ENCODE data around the gene ATP5ME.

ATP5ME gene

DNA sequence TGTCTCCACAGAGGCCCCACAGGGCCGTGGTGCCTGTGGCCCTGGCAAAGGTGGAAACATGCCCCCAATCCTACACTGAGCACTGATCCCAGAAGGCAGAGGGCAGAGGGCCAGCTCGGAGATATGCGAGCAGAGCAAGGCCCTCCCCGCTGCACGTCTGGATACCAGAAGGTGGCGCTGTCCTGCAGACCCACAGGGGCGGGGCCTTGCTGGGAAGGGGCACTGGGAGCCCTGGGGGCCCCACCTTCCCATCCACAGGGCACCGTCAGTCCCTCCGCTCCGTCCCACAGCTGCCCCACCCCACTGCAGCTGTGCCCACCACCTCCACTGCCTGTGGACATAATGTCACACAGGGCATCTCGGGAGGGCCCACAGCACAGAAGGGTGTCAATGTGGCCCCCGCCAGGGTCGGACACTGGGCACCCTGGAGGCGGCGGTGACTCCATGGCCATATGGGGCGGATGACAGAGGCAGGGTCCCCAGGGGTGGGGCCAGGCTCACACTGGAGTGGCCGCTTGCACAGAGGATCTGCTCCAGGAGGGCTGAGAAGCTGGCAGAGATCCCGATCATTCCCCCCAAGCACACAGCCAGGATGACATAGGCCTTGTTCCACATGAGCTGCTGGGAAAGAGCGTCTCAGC is 10.0 kb upstream of the ATP5ME start:
- TF ChIP-seq, protein P1, sequence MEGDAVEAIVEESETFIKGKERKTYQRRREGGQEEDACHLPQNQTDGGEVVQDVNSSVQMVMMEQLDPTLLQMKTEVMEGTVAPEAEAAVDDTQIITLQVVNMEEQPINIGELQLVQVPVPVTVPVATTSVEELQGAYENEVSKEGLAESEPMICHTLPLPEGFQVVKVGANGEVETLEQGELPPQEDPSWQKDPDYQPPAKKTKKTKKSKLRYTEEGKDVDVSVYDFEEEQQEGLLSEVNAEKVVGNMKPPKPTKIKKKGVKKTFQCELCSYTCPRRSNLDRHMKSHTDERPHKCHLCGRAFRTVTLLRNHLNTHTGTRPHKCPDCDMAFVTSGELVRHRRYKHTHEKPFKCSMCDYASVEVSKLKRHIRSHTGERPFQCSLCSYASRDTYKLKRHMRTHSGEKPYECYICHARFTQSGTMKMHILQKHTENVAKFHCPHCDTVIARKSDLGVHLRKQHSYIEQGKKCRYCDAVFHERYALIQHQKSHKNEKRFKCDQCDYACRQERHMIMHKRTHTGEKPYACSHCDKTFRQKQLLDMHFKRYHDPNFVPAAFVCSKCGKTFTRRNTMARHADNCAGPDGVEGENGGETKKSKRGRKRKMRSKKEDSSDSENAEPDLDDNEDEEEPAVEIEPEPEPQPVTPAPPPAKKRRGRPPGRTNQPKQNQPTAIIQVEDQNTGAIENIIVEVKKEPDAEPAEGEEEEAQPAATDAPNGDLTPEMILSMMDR (IDR thresholded peaks at IDR 0.05) = peak; percentile 72

DNA sequence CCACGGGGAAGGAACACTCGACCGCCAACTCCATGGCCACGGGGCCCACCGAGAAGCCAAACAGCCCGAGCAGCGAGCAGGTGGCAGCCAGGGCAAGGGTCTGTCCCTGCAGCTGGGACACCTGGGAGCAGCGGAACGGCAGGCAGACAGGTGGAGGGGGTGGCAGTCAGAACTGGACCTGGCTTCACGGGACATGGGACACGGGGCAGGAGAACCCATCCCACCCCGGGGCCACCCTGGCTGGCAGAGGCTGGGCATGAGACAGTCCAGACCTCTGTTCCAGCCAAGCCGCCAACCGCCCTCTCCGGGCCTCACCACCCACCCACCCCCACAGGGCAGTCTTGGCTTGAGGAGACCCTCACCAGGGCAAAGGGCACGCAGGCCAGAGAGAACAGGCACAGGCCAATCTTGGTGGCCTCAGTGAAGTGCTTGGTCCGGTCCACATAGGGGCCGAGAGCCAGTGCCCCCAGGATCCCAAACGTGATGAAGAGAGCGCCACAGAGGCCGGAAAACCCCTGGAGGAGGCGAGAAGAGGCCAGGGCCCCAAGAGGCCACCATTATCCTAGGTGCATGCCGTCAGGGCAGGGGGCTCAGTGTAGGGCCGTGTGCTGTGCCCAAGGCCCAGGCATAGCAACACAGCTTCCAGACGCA is 9.3 kb upstream of the ATP5ME start:
- TF ChIP-seq, protein P1 (IDR thresholded peaks at IDR 0.05) = no peak

DNA sequence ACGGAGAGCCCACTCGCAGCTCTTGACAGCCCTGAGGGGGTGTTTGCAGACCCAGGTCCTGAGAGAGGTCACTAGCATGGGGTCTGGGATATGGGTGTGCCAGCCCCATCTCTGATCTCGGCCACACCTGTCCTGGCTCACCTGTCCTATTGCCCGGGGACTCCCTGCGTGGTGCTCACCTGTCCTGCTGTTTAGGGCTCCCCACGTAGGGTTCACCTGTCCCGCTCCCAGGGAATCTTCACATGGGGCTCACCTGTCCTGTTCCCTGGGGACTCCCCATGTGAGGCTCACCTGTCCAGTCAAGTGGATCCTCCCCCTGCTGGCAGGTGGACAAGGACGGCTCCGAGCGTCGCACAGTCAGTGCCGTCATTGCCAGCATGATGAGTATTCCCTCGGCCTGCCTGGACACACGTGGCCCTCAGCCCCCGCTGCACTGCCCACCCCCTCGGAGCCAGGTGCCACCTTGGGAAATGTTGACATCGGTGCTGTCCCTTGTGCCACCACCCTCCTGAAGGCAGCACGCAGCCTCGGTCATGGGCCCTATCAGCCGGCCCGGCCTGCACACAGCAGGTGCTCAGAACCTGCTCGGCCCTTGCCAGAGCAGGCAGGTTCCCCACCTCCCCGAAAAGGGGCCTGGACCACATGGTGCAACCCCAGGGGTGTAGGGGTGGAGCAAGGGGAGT is 8.6 kb upstream of the ATP5ME start:
- TF ChIP-seq, protein P1 (IDR thresholded peaks at IDR 0.05) = no peak

DNA sequence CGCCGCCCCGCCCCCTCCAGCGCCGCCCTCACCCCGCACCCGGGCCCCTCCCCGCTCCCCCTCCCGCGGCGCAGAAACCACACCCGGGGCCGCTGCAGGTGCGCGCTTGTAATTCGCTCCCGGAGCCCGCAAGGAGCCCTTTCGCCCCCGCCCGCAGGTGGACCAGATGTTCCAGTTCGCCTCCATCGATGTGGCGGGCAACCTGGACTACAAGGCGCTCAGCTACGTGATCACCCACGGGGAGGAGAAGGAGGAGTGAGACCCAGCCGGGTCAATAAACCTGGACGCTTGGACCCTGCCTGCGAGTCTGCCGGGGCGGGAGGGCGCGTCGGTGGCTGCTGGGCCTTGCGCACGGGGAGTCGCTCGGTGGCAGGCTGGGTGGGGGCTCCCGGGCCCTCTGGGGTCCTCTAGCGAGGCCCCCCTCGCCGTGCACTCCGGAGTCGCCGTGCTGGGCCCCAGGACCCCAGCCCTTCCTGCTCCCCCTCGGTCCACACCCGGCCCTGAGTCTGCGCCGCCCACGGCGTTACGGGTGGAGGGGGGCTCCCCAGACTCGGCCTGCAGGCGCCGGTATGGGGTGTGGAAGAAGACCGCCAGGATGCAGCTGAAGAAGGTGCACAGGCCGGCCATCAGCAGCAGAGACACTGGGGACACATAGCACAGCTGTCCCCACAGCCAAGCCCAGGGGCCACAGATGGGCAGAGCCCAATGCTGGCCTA is 7.8 kb upstream of the ATP5ME start:
- TF ChIP-seq, protein P1 (IDR thresholded peaks at IDR 0.05) = no peak

DNA sequence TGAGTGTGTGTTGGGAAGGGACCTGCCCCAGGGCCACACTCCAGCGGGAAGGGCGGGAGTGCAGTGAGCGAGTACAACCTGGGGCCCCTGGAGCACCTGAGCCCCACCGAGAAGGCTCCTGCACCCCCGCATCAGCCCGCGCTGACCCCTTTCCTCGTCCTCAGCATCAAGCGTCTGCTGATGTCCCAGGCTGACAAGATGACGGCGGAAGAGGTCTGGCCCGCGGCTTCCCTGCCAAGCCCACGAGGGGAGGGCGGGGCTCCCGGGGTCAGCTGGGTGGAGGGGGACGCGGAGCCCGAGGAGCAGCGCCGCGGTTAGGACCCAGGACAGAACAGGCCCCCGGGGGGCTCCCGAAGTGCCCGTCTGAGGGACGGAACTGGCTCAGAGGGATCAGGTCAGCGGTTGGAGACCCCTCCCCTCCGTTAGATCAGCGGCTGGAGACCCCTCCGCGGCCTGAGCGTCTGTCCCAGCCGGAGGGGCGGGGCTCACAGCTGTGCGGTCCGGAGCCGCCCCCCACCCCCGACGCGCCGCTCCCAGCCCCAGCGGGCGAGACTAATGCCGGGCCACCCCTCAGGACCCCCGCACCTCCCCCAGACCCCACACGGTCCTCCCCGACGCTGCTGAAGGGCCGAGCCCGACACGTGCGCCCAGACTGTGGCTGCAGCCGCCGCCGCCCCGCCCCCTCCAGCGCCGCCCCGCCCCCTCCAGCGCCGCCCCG is 7.0 kb upstream of the ATP5ME start:
- TF ChIP-seq, protein P1 (IDR thresholded peaks at IDR 0.05) = no peak

DNA sequence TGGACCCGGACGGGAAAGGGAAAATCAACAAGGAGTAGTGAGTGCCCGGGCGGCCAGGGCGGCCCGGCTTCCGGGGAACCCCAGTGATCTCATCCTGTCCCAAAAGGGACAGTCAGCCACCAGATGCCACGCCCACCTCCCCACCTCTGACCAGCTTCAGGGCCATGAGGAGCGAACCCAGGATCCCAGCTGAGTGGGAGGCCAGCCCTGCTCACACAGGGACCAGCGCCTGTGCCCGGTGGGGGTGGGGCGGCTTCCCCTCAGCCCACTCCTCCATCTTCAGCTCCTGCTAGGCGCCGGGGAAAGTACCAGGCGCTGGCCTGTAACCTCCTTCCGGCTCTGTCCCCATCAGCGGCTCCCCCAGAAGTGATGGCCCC is 6.5 kb upstream of the ATP5ME start:
- TF ChIP-seq, protein P1 (IDR thresholded peaks at IDR 0.05) = no peak

DNA sequence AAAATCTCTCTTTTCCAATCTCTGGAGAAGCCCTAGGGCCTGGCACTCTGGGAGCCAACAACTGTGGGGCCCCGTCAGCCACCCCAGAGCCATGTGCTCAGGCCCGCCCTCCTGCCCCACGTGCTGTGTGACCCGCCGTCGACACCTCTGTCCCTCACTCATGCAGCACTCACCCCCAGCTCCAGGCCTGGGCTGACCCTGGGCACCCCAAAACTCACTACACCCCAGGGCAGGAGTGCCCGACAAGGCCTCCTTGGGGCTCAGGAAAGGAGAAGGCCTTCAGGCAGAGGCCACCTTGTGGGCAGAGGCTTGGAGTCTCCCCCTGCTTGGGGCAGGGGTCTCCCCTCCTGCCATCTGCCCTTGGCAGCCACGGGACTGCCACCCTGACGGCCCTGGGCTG is 6.0 kb upstream of the ATP5ME start:
- TF ChIP-seq, protein P1 (IDR thresholded peaks at IDR 0.05) = no peak

Measured in LNCAP (cell line).